Stimulated activated naive B cell treated with anti-CD40 and anti-IgM and Interleukin-4, amounts not matched to agents 10 μg/mL and 1 μg/mL and 100 μg/mL, for 72 hours (primary cell): Measurements from ENCODE around the gene TBC1D7.

Source experiments
- ATAC-seq, 2 donors: fragments of 150-1000 bp; cut with Tn5 transposase; replicated peaks; 2 replicates each; pipeline ENCODE4 v1.10.0; 2021; ENCODE audit warnings: moderate library complexity in 1 of 2
- DNase-seq: peaks from one replicate; pipeline ENCODE4 v3.0.0; 2021
- H3K27ac Mint-ChIP-seq: one replicate; pipeline ENCODE4 v1.8.0; 2022; ENCODE audit warnings: mild to moderate bottlenecking, mixed read lengths
- H3K27me3 Mint-ChIP-seq, 2 donors: one replicate each; pipeline ENCODE4 v1.8.0; 2022; ENCODE audit warnings: mixed read lengths in 2 of 2
- H3K36me3 Mint-ChIP-seq, 2 donors: one replicate each; pipeline ENCODE4 v1.8.0; 2022; ENCODE audit warnings: mixed read lengths in 2 of 2, mild to moderate bottlenecking in 1 of 2
- H3K4me1 Mint-ChIP-seq, 2 donors: one replicate each; pipeline ENCODE4 v1.8.0; 2022; ENCODE audit warnings: mixed read lengths in 2 of 2, mild to moderate bottlenecking in 1 of 2
- H3K4me3 Mint-ChIP-seq, 2 donors: one replicate each; pipeline ENCODE4 v1.8.0; 2022; ENCODE audit warnings: mild to moderate bottlenecking in 2 of 2, mixed read lengths in 2 of 2, moderate library complexity in 1 of 2
- H3K9me3 Mint-ChIP-seq, 2 donors: one replicate each; pipeline ENCODE4 v1.8.0; 2022; ENCODE audit warnings: mixed read lengths in 2 of 2, mild to moderate bottlenecking in 1 of 2

Gene TBC1D7

GRCh38 chr6:13365320-13365719, 37.0 kb upstream of the TBC1D7 start:
- peaks cover 37 to 51% of the 10 kb centered on the region in 2 donors for H3K4me1 Mint-ChIP-seq

GRCh38 chr6:13364842-13365241, 36.5 kb upstream of the TBC1D7 start:
- Mint-ChIP-seq H3K27ac (no peak overlapping the region), H3K27me3 (no peaks in the 10 kb centered on the region), H3K36me3 (peaks cover 20 to 22% of the 10 kb centered on the region in 2 donors), H3K9me3 (no peaks in the 10 kb centered on the region), H3K4me1 (peaks cover 41 to 56% of the 10 kb centered on the region in 2 donors), H3K4me3 (no peak overlapping the region)
- no peak for DNase-seq
- ATAC-seq, result no peak

More at GRCh38 chr6:13365320-13365719, 37.0 kb upstream of the TBC1D7 start:
- ATAC-seq (no peak), DNase-seq (no peak)
- Mint-ChIP-seq H3K27me3 (no peaks in the 10 kb centered on the region), H3K4me3 (no peak overlapping the region), H3K27ac (no peak overlapping the region), H3K36me3 (peaks cover 20 to 22% of the 10 kb centered on the region in 2 donors), H3K9me3 (no peaks in the 10 kb centered on the region)

- no peaks in the 10 kb centered on the region for H3K27me3 Mint-ChIP-seq
- peaks cover 43 to 64% of the 10 kb centered on the region in 2 donors for H3K4me1 Mint-ChIP-seq
- no peak for ATAC-seq
- H3K36me3 Mint-ChIP-seq, result peaks cover 22 to 23% of the 10 kb centered on the region in 2 donors
- no peaks in the 10 kb centered on the region for H3K9me3 Mint-ChIP-seq
- no peak for DNase-seq
- H3K27ac Mint-ChIP-seq, result no peak overlapping the region
- no peak overlapping the region for H3K4me3 Mint-ChIP-seq
These were observed 34.1 kb upstream of the TBC1D7 start for GRCh38 chr6:13362412-13362811.

- no peak for DNase-seq
- Mint-ChIP-seq H3K9me3 (no peaks in the 10 kb centered on the region), H3K27ac (no peak overlapping the region), H3K27me3 (no peaks in the 10 kb centered on the region), H3K4me1 (peaks cover 50 to 76% of the 10 kb centered on the region in 2 donors), H3K36me3 (peaks cover 22 to 24% of the 10 kb centered on the region in 2 donors), H3K4me3 (no peak overlapping the region)
- no peak for ATAC-seq
These were observed 32.6 kb upstream of the TBC1D7 start for GRCh38 chr6:13360671-13361540.

- no peak for ATAC-seq
- no peaks in the 10 kb centered on the region for H3K9me3 Mint-ChIP-seq
- H3K27me3 Mint-ChIP-seq, result no peaks in the 10 kb centered on the region
- peaks cover 10 to 12% of the 10 kb centered on the region in 2 donors for H3K36me3 Mint-ChIP-seq
- DNase-seq, result no peak
- H3K27ac Mint-ChIP-seq, result no peak overlapping the region
- no peak overlapping the region for H3K4me3 Mint-ChIP-seq
- H3K4me1 Mint-ChIP-seq, result peaks cover 59 to 79% of the 10 kb centered on the region in 2 donors
These were observed 30.9 kb upstream of the TBC1D7 start for GRCh38 chr6:13359287-13359686.

- ATAC-seq (no peak), DNase-seq (no peak)
- Mint-ChIP-seq H3K4me1 (peaks cover 59 to 79% of the 10 kb centered on the region in 2 donors), H3K9me3 (no peaks in the 10 kb centered on the region), H3K27ac (no peak overlapping the region), H3K36me3 (peaks cover 8% of the 10 kb centered on the region in 2 donors), H3K4me3 (no peak overlapping the region), H3K27me3 (no peaks in the 10 kb centered on the region)
These were observed 30.2 kb upstream of the TBC1D7 start for GRCh38 chr6:13358511-13358910.

GRCh38 chr6:13357551-13358075, 29.3 kb upstream of the TBC1D7 start:
- no peaks in the 10 kb centered on the region for H3K27me3 Mint-ChIP-seq
- peaks cover 4% of the 10 kb centered on the region in 2 donors for H3K36me3 Mint-ChIP-seq
- peak overlapping the region; percentile 36 to 51 for H3K4me3 Mint-ChIP-seq
- DNase-seq, result no peak
- H3K9me3 Mint-ChIP-seq, result no peaks in the 10 kb centered on the region
- ATAC-seq, result no peak
- H3K27ac Mint-ChIP-seq, result no peak overlapping the region
- H3K4me1 Mint-ChIP-seq, result peaks cover 57 to 79% of the 10 kb centered on the region in 2 donors

- peak; percentile 57 for DNase-seq
- no peaks in the 10 kb centered on the region for H3K27me3 Mint-ChIP-seq
- H3K36me3 Mint-ChIP-seq, result peaks cover 4% of the 10 kb centered on the region in 2 donors
- ATAC-seq, result peak; percentile 92 to 93
- peak overlapping the region; percentile 97 for H3K27ac Mint-ChIP-seq
- no peaks in the 10 kb centered on the region for H3K9me3 Mint-ChIP-seq
- peaks cover 57 to 77% of the 10 kb centered on the region in 2 donors for H3K4me1 Mint-ChIP-seq
- peak overlapping the region; percentile 74 to 75 for H3K4me3 Mint-ChIP-seq
These were observed 27.9 kb upstream of the TBC1D7 start for GRCh38 chr6:13355999-13356785.

GRCh38 chr6:13355043-13355945, 27.0 kb upstream of the TBC1D7 start:
- H3K4me3 Mint-ChIP-seq, result peak overlapping the region; percentile 74 to 75

GRCh38 chr6:13354331-13355042, 26.1 kb upstream of the TBC1D7 start:
- no peak for DNase-seq
- H3K4me3 Mint-ChIP-seq, result peak overlapping the region; percentile 74 to 75
- H3K27ac Mint-ChIP-seq, result peak overlapping the region; percentile 97
- peaks cover 4% of the 10 kb centered on the region in 2 donors for H3K36me3 Mint-ChIP-seq
- H3K9me3 Mint-ChIP-seq, result no peaks in the 10 kb centered on the region
- peak; percentile 24 to 33 for ATAC-seq
- H3K27me3 Mint-ChIP-seq, result no peaks in the 10 kb centered on the region
- H3K4me1 Mint-ChIP-seq, result peaks cover 48 to 74% of the 10 kb centered on the region in 2 donors

More at GRCh38 chr6:13355043-13355945, 27.0 kb upstream of the TBC1D7 start:
- peak overlapping the region; percentile 97 for H3K27ac Mint-ChIP-seq
- H3K9me3 Mint-ChIP-seq, result no peaks in the 10 kb centered on the region
- no peak for DNase-seq
- ATAC-seq, result peak; percentile 72 to 75
- no peaks in the 10 kb centered on the region for H3K27me3 Mint-ChIP-seq
- H3K36me3 Mint-ChIP-seq, result peaks cover 4% of the 10 kb centered on the region in 2 donors
- H3K4me1 Mint-ChIP-seq, result peaks cover 53 to 77% of the 10 kb centered on the region in 2 donors

- DNase-seq (no peak), ATAC-seq (no peak)
- H3K27ac Mint-ChIP-seq, result no peak overlapping the region
- H3K4me1 Mint-ChIP-seq, result peaks cover 37 to 58% of the 10 kb centered on the region in 2 donors
- peaks cover 0 to 2% of the 10 kb centered on the region in 2 donors for H3K36me3 Mint-ChIP-seq
- H3K4me3 Mint-ChIP-seq, result no peak overlapping the region
- H3K27me3 Mint-ChIP-seq, result no peaks in the 10 kb centered on the region
- no peaks in the 10 kb centered on the region for H3K9me3 Mint-ChIP-seq
These were observed 23.8 kb upstream of the TBC1D7 start for GRCh38 chr6:13352165-13352564.

- no peaks in the 10 kb centered on the region for H3K9me3 Mint-ChIP-seq
- no peak for DNase-seq
These were observed 22.9 kb upstream of the TBC1D7 start for GRCh38 chr6:13351271-13351670.

More at GRCh38 chr6:13351271-13351670, 22.9 kb upstream of the TBC1D7 start:
- Mint-ChIP-seq H3K4me3 (no peak overlapping the region), H3K27ac (no peak overlapping the region), H3K36me3 (no peaks in the 10 kb centered on the region), H3K27me3 (no peaks in the 10 kb centered on the region), H3K4me1 (peaks cover 30 to 49% of the 10 kb centered on the region in 2 donors)
- no peak for ATAC-seq
